TTC549 (cell line): ENCODE data around the gene GABRR1.

ENCODE experiments used
- FAIRE-seq: peaks from 2 replicates; lab custom pipeline; 2012; peaks lifted over from hg19 to GRCh38; lab: Jason Lieb, UNC

Gene GABRR1

GRCh38 chr6:89215391-89215790 lies 1.8 kb downstream of the GABRR1 start:
- FAIRE-seq, result no peak

- FAIRE-seq, result no peak
Measured at GRCh38 chr6:89214197-89214596, 3.0 kb downstream of the GABRR1 start.

GRCh38 chr6:89212472-89212871 lies 4.7 kb downstream of the GABRR1 start:
- FAIRE-seq, result no peak

GRCh38 chr6:89209457-89209856 lies 7.7 kb downstream of the GABRR1 start:
- FAIRE-seq, result no peak

DNA sequence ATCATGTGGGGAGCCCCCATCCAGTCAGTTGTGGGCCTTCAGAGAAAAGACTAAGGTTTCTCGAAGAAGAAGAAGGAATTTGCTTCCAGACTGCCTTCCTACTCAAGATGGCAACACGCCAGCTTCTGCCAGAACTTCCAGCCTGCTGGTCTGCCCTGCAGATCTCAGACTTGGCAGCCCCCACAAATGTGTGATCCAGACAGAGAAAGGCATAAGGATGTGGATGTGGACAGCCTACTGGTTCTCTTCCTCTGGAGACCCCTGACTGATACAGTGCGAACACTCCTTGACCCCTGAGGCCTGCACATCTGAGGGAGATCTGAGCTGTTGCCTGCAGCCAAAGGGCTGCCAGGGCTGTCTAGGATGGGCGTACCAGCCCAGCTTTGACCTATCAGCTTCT lies 8.6 kb downstream of the GABRR1 start:
- no peak for FAIRE-seq

DNA sequence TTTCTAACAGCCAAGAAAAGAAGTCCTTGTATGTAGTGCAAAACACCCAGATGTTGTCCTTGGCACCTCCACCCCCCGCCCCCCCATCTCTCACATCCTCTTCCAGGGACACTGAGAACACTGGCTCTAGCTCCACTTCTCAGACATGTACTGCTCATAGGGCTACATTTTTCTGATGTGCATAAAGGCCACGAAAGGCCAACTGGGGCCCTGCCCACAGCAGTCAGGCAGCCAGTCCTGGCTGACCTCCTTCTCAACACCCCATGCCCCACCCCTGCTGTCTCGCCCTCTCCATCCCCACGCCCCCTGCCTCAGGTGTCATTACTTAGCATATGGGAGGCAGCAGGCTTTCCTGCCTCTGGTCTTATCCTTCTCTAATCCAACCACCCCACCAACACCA lies 11.3 kb downstream of the GABRR1 start:
- FAIRE-seq, result no peak

DNA sequence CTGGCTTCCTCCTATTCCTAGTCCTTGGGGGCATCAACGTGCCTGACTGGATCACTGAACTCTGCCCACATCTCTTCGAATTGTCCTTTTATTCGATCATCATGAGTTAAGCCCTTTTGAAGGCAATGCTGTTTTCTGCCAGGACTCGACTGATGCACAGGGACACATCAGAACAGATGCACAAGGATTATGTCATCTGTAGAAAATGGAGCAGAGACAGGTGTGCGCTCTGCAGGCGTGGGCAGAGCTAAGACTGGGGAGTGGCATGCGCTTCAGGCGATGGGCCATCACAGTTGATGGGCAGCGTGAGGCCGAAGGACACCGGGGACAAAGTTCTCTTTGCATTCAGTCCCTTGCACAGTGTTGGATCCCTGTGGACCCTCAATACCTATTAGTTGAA lies 13.1 kb downstream of the GABRR1 start:
- FAIRE-seq, result no peak

DNA sequence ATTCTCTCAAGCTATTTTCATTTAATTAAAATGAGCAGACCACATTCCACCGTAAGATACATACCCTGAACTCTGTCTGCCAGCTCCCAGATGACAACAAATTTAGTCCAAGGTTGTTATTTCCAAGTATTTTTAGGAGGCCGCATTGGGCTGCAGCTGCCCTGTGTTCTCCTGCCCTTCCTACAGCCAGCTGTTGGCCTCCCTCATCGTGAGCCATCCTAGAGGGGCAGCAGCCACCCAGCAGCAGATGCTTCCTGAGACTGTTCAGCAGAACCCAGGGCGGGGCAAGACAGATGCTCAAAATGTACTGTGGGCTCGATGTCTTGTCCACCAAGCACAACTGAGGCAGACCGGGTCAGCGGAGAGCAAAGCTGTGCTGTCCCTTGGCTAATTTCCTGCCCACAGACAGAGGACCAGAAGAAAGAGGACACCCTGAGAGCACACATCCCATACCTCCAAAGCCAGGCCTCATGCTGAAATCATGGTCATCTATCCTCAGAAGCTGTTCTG lies 16.4 kb downstream of the GABRR1 start:
- FAIRE-seq, result no peak

GRCh38 chr6:89199579-89199978 lies 17.6 kb downstream of the GABRR1 start:
- FAIRE-seq, result no peak

- no peak for FAIRE-seq
Measured at GRCh38 chr6:89198235-89198634, 18.9 kb downstream of the GABRR1 start.

DNA sequence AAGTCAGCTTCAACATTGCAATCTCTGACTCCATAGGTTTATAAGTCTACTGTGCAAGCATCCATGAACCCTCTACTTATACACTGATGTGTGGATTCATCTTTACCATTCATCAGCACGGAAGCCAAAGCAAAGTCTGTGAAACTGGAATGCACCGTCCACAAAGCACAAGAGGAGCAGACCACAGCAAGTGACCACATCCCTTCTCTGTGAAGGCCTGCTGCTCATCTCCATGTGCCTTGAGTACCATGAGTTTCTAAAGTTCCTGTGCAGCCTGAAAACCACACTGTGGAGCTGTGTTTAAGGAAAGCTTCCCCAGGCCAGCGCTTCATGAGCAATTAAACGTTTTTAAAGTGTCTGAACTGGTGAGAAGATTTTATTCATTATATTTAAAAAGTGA lies 20.0 kb downstream of the GABRR1 start:
- no peak for FAIRE-seq

DNA sequence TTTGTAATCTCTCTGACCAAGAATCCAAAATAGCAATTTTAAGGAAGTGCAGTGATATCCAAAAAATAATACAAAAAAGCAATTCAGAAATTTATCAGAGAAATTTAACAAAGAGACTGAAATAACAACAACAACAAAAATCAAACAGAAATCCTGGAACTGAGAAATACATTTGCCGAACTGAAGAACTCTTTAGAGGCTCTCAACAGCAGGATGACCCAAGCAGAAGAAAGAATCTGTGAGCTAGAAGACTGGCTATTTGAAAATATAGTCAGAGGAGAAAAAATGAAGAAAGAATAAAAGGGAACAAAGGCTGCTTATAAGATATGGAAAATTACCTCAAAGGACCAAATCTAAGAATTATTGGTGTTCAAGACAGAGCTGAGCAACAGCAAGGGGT lies 22.6 kb downstream of the GABRR1 start:
- no peak for FAIRE-seq

GRCh38 chr6:89190741-89191140 lies 26.4 kb downstream of the GABRR1 start:
- no peak for FAIRE-seq

DNA sequence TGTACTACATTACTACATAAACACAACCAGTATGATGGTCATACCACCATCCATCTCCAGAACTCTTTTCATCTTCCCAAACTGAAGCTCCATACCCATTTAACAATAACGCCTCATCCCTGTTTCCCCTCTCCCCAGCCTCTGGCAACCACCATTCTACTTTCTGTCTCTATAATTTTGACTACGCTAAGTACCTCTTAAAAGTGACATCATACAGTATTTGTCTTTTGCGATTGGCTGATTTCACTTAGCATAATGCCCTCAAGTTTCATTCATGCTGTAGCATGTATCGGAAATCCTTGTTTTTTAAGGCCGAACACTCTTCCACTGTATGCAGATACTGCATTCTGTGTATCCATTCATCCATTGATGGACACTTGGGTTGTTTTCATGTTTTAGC lies 29.7 kb downstream of the GABRR1 start:
- no peak for FAIRE-seq

- no peak for FAIRE-seq
Measured at GRCh38 chr6:89186762-89187161, 30.4 kb downstream of the GABRR1 start.

GRCh38 chr6:89184344-89184743 lies 32.8 kb downstream of the GABRR1 start:
- FAIRE-seq, result no peak

GRCh38 chr6:89183294-89183693 lies 33.9 kb downstream of the GABRR1 start:
- FAIRE-seq, result no peak

GRCh38 chr6:89180971-89181370 lies 36.2 kb downstream of the GABRR1 start:
- no peak for FAIRE-seq

GRCh38 chr6:89180112-89180511 lies 37.0 kb downstream of the GABRR1 start:
- FAIRE-seq, result no peak

DNA sequence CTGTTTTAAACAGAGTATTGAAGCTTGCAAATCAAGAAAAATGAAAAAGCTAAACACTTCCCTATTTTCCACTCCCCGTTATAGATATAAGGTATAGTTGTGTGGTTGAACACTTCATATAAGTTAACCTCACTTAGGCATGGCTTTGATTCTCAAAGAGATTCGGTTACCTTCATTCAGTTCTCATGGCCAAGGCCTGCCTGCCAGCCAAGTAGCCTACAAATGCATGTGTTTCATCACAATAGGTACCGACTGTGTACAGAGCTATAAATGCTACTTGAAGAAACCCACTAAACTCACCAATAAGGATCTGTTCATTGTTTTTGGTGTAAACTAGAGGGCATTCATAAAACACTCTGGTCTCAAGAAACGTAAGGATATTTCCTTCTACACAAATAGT lies 43.5 kb downstream of the GABRR1 start:
- FAIRE-seq, result no peak

- no peak for FAIRE-seq
Measured at GRCh38 chr6:89172131-89172530, 45.0 kb downstream of the GABRR1 start.

- FAIRE-seq, result no peak
Measured at GRCh38 chr6:89162047-89162371, 55.1 kb downstream of the GABRR1 start.

DNA sequence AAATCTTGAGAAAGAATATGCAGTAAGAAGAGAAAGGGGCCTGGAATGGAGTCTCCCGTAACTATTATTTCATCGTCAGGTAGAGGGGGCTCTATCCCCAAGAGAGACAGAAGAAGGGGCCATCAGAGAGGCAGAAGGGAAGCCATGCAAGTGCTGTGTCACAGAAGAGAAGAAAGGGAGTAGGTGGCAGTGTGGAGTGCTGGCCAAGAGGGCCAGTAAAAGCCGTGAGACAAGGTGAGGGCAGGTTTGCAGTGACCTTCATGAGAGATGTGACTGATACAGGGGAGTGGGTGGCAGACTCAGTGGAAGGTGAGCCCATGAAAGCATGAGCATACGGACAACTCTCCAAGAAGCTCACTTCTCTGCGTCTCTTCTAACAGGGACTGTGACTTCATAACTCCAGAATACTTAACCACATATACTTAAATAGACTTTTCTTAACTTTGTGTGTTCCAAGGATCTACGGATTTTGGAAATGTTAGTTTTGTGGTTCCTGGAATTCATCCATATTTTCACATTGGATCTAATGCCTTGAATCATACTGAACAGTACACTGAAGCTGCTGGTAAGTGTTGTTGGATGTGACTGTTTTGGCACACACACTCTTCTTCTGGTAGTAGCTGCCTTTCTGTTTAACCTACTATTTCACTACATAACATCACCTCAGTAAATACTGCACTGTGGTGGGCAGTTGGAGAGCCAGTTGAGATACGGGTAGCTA lies 55.7 kb downstream of the GABRR1 start:
- no peak for FAIRE-seq

- FAIRE-seq, result no peak
Measured at GRCh38 chr6:89160331-89161092, 56.6 kb downstream of the GABRR1 start.
